GM12801 (cell line): Measurements from ENCODE around the gene BPI.

Source experiments
- TF ChIP-seq, protein P1 (sequence below): IDR thresholded peaks from one replicate; pipeline ENCODE4 v1.5.1; 2011; ENCODE audit warnings: control low read depth; ENCODE audit not compliant: insufficient read length; ENCODE audit errors: extremely low read depth

BPI gene

DNA sequence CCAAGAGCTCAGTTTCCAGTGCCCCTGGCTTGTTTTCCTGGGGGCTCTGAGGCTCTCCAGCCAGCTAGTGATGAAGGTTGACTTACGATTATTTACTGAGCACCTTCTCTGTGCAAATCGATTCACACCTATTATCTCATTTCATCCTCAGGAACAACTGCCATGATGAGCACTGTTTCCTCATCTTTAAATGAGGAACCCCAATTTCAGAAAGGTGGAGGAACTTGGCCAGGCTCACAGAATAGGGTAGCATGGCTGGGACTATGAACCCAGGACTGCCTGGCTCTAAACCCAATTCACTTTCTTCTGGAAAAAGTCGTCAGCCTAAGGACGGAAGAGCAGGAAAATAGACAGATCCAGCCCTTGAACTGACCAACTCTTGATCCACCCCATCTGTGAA lies 3.5 kb upstream of the BPI start:
- TF ChIP-seq, protein P1, sequence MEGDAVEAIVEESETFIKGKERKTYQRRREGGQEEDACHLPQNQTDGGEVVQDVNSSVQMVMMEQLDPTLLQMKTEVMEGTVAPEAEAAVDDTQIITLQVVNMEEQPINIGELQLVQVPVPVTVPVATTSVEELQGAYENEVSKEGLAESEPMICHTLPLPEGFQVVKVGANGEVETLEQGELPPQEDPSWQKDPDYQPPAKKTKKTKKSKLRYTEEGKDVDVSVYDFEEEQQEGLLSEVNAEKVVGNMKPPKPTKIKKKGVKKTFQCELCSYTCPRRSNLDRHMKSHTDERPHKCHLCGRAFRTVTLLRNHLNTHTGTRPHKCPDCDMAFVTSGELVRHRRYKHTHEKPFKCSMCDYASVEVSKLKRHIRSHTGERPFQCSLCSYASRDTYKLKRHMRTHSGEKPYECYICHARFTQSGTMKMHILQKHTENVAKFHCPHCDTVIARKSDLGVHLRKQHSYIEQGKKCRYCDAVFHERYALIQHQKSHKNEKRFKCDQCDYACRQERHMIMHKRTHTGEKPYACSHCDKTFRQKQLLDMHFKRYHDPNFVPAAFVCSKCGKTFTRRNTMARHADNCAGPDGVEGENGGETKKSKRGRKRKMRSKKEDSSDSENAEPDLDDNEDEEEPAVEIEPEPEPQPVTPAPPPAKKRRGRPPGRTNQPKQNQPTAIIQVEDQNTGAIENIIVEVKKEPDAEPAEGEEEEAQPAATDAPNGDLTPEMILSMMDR, result no peak

DNA sequence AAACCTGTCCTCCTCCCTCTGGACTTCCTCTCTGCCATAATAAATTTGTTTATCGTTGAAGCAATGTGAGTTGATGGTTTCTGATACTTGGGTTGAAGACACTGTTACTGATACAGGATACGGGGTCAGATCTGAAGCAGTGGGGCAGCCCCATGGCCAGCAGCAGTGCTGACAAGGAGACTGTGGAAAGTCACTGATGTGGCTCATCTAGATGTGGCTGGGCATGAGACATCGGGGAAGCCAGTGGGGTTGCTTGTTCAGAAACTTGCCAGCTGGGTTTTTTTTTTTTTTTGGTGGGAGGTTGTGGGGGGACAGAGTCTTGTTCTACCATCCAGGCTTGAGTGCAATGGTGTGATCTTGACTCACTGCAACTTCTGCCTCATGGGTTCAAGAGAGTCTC lies 2.6 kb upstream of the BPI start:
- TF ChIP-seq, protein P1, result no peak

DNA sequence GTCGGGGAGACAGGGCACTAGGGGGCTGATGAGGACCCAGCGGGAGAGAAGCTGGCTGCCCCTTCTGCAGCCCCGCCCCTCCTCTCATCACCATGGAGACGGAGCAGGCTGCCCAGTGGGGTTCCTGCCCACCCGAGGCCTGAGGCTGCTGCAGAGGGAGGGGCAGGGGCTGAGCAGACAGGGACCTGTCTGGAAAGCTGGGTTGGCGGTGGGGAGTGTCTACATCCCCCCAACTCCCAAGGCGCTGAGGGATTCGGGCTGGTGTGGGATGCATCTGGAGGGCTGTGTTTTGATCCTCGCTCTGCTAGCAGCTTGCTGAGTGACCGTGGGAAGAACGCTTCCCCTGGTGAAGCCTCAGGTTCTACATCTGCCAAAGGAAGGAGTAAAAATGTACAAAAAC lies 1.2 kb upstream of the BPI start:
- TF ChIP-seq, protein P1, result no peak

DNA sequence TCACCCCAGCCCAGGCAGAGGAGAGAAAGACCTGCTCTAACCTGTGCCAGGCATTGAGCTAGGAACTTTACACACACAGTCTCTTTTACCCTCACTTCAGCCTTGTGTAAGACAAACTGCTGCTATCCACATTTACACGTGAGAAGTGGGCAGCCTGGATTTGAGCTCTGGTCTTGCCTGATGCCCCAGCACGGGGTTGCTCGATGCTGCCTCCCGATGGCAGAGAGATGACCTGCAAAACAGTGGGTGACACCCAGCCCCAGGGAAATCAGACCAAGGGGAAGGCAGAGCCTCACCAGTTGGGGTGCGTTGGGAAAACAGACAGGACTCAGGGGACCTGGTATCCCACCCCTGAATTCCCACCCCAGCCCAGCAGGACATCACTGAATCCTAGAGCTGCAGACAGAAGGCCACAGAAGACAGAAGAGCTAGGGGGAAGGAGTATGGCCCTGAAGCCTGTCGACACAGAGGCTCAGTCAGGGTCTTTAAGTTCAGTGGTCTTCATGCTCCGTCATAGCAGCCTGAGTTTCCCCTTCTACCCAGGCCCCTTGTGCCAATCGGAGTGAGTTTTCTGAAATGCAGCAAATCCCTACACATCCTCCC lies 990 bp downstream of the BPI start:
- TF ChIP-seq, protein P1, result no peak

DNA sequence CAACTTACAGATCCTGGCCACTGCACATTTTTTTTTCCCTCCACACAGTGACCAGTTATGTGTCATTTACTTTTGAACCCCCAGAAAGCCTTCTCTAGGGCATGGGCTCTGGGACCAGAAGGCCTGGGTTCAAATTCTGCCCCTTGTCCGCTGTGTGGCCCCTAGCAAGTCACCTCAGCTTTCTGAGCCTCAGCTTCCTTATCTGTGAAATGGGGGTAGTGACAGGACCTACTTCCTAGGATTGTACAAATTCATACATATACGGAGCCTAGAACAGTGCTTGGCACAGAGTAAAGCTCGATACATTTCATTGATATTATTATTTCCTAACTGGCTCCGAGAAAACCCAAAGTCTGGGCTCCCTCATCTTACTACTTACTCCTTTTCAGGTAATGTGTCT lies 1.6 kb downstream of the BPI start:
- TF ChIP-seq, protein P1, result no peak

DNA sequence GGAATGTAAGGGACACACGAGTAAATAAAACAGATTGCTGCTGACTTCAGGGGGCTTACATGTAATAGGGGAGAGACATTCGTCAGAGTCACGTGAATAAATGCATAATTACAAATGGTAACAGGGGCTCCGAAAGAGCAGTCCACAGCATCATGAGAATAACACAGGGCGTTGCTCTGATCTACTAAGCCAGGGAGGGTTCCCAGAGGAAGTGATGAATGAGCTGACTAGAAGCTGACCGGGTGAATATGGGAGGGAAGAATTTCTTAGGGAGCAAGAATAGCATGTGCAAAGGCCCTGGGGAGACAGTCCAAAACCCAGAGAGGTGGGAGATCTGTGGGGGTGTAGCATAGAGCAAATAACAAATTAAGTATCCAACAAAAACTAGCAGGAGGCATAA lies 2.4 kb downstream of the BPI start:
- TF ChIP-seq, protein P1, result no peak

DNA sequence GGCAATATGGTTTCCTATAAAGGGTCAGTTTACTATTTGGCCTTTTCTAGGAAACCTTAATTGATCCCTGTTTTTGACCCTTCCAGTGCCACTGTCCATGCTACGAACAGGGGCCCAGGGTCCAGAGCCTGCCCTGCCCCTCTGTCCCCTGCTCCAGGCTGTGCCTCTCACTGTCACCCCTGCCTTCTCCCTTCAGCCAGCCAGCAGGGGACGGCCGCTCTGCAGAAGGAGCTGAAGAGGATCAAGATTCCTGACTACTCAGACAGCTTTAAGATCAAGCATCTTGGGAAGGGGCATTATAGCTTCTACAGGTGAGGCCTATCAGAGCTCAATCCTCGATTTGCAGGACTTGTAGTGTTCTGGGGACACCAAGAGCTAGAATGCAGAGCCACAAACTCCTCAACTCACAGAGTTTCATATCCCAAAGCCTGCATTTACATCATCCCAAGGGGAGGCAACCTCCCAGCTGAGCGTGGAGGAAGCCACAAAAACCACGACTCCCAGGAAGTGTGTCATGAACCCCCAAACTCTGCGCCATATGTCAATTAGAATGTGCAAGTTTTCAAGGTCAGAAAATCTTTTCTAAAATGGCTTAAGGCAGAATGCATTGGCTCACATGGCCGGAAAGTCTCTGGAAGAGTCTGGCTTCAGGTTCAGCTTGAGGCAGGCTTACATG lies 3.6 kb downstream of the BPI start:
- TF ChIP-seq, protein P1, result no peak

DNA sequence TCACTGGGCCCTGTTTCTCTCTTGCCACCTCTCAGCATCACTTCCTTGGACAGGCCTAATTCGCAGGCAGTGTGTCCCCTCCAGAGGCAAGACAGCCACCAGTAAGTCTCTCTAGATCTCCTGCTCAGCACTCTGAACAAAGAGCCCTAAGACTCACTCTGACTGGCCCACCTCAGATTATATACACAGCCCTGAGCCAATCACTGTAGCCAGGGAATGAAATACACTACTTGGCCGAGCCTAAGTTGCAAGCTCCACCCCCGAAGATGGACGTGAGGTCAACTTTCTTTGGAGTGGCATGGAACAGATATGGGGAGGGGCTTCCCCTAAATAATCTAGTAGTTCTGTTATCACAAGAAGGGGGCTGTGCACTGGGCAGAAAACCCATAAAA lies 4.1 kb downstream of the BPI start:
- TF ChIP-seq, protein P1, result no peak
